Measurements from ENCODE around the gene JAKMIP2.

The JAKMIP2 gene

GRCh38 chr5:147748590-147748989, 33.9 kb downstream of the JAKMIP2 start:
- no peak for TF ChIP-seq ZNF830 (tag by site-specific recombination; IDR thresholded peaks at IDR 0.05; ENCODE audit: low read depth)
- no peak for TF ChIP-seq ELK4 (IDR thresholded peaks at IDR 0.05; ENCODE audit: borderline replicate concordance, low read depth, low read length)
- TF ChIP-seq KLF17 (tag by site-specific recombination; IDR thresholded peaks at IDR 0.05) = no peak
- TF ChIP-seq ZSCAN18 (tag by site-specific recombination; IDR thresholded peaks at IDR 0.05) = no peak
- TF ChIP-seq ZNF768 (tag by site-specific recombination; IDR thresholded peaks at IDR 0.05) = no peak
- TF ChIP-seq ZBTB26 (tag by site-specific recombination; optimal IDR thresholded peaks at IDR 0.05) = no peak
- TF ChIP-seq ZNF404 (tag by site-specific recombination; IDR thresholded peaks at IDR 0.05) = no peak
- no peak for TF ChIP-seq ZNF560 (tag by site-specific recombination; IDR thresholded peaks at IDR 0.05; ENCODE audit: borderline replicate concordance)
- TF ChIP-seq ZBTB48 (tag by site-specific recombination; IDR thresholded peaks at IDR 0.05) = no peak
- TF ChIP-seq ZNF658 (tag by site-specific recombination; IDR thresholded peaks at IDR 0.05) = no peak
- no peak for TF ChIP-seq ZNF629 (tag by site-specific recombination; IDR thresholded peaks at IDR 0.05)
- no peak for TF ChIP-seq ATF2 (tag by site-specific recombination; IDR thresholded peaks at IDR 0.05; ENCODE audit: low read depth)
- no peak for TF ChIP-seq SP3 (tag by site-specific recombination; IDR thresholded peaks at IDR 0.05)
- no peak for TF ChIP-seq ZNF24 (tag by site-specific recombination; IDR thresholded peaks at IDR 0.05)
- no peak for TF ChIP-seq ZFP41 (tag by site-specific recombination; IDR thresholded peaks at IDR 0.05; ENCODE audit: borderline replicate concordance)
- TF ChIP-seq RBAK (tag by site-specific recombination; IDR thresholded peaks at IDR 0.05) = no peak
- Histone ChIP-seq H3K36me3 (ENCODE audit: control insufficient read depth in 2 of 2, insufficient read depth in 1 of 2, low read length in 2 of 2) (no peaks in the 10 kb centered on the region; a peak in 1 of 3 replicates), H3K27ac (ENCODE audit: extremely low read depth, low read depth, low read length) (no peak overlapping the region), H3K4me1 (ENCODE audit: control insufficient read depth, insufficient read depth, low read length) (peaks cover 30% of the 10 kb centered on the region), H3K9me3 (ENCODE audit: control insufficient read depth, insufficient read depth, low read depth, low read length) (no peaks in the 10 kb centered on the region), H3K4me3 (ENCODE audit: low read depth, low read length) (no peak overlapping the region)
- CTCF ChIA-PET = no interaction called here
- POLR2A ChIA-PET = no interaction called here

- Histone ChIP-seq H3K27ac (ENCODE audit: extremely low read depth, low read depth, low read length) (no peak overlapping the region), H3K4me1 (ENCODE audit: control insufficient read depth, insufficient read depth, low read length) (peaks cover 28% of the 10 kb centered on the region), H3K36me3 (ENCODE audit: control insufficient read depth in 2 of 2, insufficient read depth in 1 of 2, low read length in 2 of 2) (no peaks in the 10 kb centered on the region; a peak in 1 of 3 replicates), H3K9me3 (ENCODE audit: control insufficient read depth, insufficient read depth, low read depth, low read length) (no peaks in the 10 kb centered on the region), H3K4me3 (ENCODE audit: low read depth, low read length) (no peak overlapping the region)
- POLR2A ChIA-PET = no interaction called here
- CTCF ChIA-PET = interaction anchor here (1.1 kb wide), 1 partner anchor 119 kb away, joined by 4 read pairs; no protein-coding TSS in a partner anchor
- TF ChIP-seq ZNF19 (tag by site-specific recombination; IDR thresholded peaks at IDR 0.05; ENCODE audit: low read depth) (no peak), ZNF341 (tag by site-specific recombination; IDR thresholded peaks at IDR 0.05; ENCODE audit: low read depth) (no peak), ZNF2 (tag by site-specific recombination; IDR thresholded peaks at IDR 0.05) (no peak), ZNF362 (tag by site-specific recombination; IDR thresholded peaks at IDR 0.05) (no peak), ZSCAN5A (tag by site-specific recombination; IDR thresholded peaks at IDR 0.05) (no peak), ZNF660 (tag by site-specific recombination; IDR thresholded peaks at IDR 0.05) (no peak), ZNF48 (tag by site-specific recombination; IDR thresholded peaks at IDR 0.05) (no peak), ZNF530 (tag by site-specific recombination; IDR thresholded peaks at IDR 0.05; ENCODE audit: low read depth) (no peak), ZNF23 (tag by site-specific recombination; IDR thresholded peaks at IDR 0.05; ENCODE audit: borderline replicate concordance) (no peak), ZNF792 (tag by site-specific recombination; IDR thresholded peaks at IDR 0.05) (no peak), REPIN1 (tag by site-specific recombination; IDR thresholded peaks at IDR 0.05; ENCODE audit: low read depth) (no peak), KLF9 (tag by site-specific recombination; IDR thresholded peaks at IDR 0.05; ENCODE audit: low read depth) (no peak)
Measured at GRCh38 chr5:147746986-147747385, 35.5 kb downstream of the JAKMIP2 start.
